Femur (tissue), 1 donor: ENCODE measurements around the gene ITGB6.

ENCODE experiments used
- DNase-seq: peaks from one replicate; pipeline ENCODE4 v3.0.0-alpha.2; 2017

The ITGB6 gene

GRCh38 chr2:160199683-160200389, at the start of gene ITGB6:
ITGB6 (minus strand) TSS chr2:160200272; CDS start chr2:160200063, 209 bp downstream.
- no peak for DNase-seq

GRCh38 chr2:160247296-160248035, 47.4 kb upstream of the ITGB6 start:
- no peak for DNase-seq

- DNase-seq: no peak
Measured at GRCh38 chr2:160246356-160246755, 46.3 kb upstream of the ITGB6 start.

- no peak for DNase-seq
Measured at GRCh38 chr2:160245614-160246155, 45.6 kb upstream of the ITGB6 start.

GRCh38 chr2:160242893-160243564, 43.0 kb upstream of the ITGB6 start:
- no peak for DNase-seq

- DNase-seq: peak; percentile 44
Measured at GRCh38 chr2:160241251-160242137, 41.4 kb upstream of the ITGB6 start.

- no peak for DNase-seq
Measured at GRCh38 chr2:160239436-160239835, 39.4 kb upstream of the ITGB6 start.

- DNase-seq: no peak
Measured at GRCh38 chr2:160238392-160238791, 38.3 kb upstream of the ITGB6 start.

GRCh38 chr2:160232905-160233475, 32.9 kb upstream of the ITGB6 start:
- no peak for DNase-seq

GRCh38 chr2:160229591-160229990, 29.5 kb upstream of the ITGB6 start:
- no peak for DNase-seq

GRCh38 chr2:160228141-160228917, 28.3 kb upstream of the ITGB6 start:
- DNase-seq: no peak

- DNase-seq: no peak
Measured at GRCh38 chr2:160227293-160227915, 27.3 kb upstream of the ITGB6 start.

GRCh38 chr2:160226367-160226766, 26.3 kb upstream of the ITGB6 start:
- DNase-seq: no peak

GRCh38 chr2:160225722-160226121, 25.6 kb upstream of the ITGB6 start:
- no peak for DNase-seq

- DNase-seq: no peak
Measured at GRCh38 chr2:160224507-160224906, 24.4 kb upstream of the ITGB6 start.

- DNase-seq: no peak
Measured at GRCh38 chr2:160224060-160224459, 24.0 kb upstream of the ITGB6 start.

GRCh38 chr2:160223560-160223959, 23.5 kb upstream of the ITGB6 start:
- DNase-seq: no peak

GRCh38 chr2:160222546-160223283, 22.6 kb upstream of the ITGB6 start:
- no peak for DNase-seq

GRCh38 chr2:160221391-160222276, 21.6 kb upstream of the ITGB6 start:
- DNase-seq: peak; percentile 39
